Eye (tissue), 1 donor: Measurements from ENCODE around the gene VEGFD.

Experiments
- DNase-seq: peaks from one replicate; pipeline ENCODE4 v3.0.0-alpha.2; 2015

VEGFD gene

DNA sequence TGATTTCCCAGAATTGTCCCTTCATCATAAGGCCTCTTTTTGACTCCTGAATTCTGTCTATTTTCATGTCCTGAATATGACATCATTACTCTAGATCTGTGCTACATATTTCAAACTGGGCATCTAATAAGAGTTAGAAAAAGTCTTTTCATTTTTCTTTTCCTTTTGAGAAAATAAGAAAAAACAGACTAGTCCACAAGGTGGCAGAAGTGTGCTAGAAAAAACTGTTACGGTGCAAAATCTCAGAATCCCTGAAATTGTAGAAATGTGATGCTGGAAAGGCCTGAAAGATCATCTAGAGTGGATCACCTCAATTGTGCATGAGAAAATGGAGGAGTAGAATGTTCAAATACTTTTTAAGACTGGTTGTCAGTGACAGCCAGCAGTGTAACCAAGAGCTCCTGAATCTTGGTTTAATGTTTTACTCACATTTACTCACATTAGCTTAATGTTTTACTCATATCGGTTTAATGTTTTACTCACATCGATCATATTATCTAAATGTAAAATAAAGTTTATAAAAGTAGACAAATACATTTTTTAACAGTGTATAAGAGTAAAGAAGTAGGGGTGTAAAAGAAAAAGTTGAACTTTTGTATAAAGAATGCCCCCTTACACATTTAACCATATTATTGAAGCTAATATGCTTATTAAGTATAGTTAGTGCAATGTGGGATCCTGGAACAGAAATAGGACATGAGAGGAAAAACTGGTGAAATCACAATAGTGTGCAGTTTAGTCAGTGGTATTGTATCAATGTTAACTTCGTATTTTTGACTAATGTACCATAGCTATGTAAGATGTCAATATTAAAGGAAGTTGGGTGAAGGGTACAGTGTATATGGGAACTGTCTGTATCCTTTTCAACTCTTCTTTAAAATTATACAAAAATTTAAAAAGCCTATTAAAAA is 84.0 kb downstream of the VEGFD start:
- peak; percentile 48 for DNase-seq

DNA sequence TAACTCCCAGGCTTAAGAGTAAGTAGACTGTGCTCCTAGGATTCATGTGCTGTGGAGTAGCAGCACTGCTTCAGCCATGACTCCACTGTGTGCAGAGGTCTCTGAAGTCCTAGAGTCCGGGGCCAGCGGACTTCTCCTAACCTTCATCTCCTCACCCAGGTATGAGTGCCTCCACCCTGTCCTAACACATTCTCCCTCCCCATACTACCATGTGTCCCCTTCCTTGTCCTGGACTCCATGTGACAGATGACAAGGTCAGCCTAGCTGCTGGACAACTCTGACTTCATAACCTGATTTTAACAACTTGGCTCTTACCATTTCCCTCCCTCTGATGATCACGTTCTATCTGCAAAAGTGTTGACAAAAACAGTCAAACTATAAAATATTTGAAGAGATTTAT is 85.4 kb downstream of the VEGFD start:
- no peak for DNase-seq

DNA sequence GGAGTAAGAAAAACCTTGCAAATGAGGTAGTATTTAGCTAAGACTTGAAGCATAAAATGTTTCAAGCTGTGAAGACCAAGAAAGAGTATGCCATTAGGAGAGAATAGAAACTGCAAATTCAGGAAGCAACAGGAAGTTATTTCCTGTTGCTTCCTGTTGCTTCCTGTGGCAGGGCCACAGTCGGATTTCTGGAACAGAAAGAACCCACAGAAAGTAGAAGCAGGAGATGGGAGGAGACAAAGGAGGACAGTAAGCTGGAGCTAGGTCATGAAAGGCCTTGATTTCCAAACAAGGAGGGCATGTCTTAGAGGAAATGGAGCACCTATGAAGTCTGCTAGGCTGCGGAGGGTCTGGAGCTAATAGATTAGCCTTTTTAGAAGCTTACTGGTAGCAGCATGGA is 86.0 kb downstream of the VEGFD start:
- no peak for DNase-seq
